ENCODE results near the gene ST3GAL2.
"Not testable (repeated sequence)": the region's sequence is repeated elsewhere in the genome, so short reads cannot be mapped to it uniquely, and the experiment has no call there.

Gene ST3GAL2

DNA sequence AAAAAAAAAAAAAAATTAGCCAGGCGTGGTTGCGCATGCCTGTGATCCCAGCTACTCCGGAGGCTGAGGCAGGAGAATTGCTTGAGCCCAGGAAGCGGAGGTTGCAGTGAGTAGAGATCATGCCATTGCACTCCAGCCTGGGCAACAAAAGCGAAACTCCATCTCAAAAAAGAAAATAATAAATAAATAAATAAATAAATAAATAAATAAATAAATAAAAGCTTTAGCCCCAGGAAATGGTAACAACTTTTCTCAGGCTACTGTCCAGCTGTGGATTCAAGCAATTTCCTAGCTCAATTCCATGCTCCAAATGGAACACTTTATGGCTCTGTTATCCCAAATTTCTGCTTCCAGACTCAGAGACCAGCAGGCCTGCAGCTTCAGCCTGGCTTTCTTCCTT, 25.3 kb downstream of the ST3GAL2 start:
- not testable (repeated sequence) for DNase-seq

DNA sequence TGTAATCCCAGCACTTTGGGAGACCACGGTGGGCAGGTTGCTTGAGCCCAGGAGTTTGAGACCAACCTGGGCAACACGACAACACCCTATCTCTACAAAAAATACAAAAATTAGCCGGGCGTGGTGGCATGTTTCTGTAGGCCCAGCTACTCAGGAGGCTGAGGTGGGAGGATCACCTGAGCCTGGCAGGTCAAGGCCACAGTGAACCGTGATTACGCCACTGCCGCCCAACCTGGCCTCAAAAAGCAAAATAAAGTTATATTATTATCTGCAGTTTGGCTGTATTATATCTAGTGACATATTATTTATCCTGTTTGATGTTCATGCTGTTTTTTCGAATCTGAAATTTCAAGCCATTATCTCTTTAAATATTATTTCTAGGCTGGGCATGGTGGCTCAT, 26.5 kb downstream of the ST3GAL2 start:
- DNase-seq, result no peak

GRCh38 chr16:70410734-70411133, 28.2 kb downstream of the ST3GAL2 start:
- no peak for DNase-seq

DNA sequence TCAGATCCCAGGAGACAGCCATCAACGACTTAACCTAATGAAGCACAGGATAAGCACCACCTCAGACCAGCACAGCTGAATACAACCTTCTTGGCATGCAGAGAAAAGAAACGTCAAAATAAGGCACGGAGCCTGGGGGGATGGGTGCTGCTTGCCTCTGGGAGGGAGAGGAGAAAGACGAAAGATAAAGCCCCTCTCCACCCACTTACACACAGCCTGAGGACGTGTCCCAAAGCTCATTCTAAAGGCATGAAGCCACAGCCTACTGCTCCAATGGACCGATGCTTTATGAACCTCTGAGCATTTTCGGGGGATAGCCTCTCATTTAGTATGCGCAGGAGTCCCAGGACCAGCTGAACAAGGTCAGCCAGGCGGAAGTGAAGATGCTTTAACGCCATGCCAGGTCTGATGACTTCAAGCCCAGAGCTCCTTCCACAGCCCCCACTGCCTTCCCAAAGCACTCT, 31.1 kb downstream of the ST3GAL2 start:
- no peak for DNase-seq

- DNase-seq, result not testable (repeated sequence)
Measured at GRCh38 chr16:70406104-70406503, 32.8 kb downstream of the ST3GAL2 start.

DNA sequence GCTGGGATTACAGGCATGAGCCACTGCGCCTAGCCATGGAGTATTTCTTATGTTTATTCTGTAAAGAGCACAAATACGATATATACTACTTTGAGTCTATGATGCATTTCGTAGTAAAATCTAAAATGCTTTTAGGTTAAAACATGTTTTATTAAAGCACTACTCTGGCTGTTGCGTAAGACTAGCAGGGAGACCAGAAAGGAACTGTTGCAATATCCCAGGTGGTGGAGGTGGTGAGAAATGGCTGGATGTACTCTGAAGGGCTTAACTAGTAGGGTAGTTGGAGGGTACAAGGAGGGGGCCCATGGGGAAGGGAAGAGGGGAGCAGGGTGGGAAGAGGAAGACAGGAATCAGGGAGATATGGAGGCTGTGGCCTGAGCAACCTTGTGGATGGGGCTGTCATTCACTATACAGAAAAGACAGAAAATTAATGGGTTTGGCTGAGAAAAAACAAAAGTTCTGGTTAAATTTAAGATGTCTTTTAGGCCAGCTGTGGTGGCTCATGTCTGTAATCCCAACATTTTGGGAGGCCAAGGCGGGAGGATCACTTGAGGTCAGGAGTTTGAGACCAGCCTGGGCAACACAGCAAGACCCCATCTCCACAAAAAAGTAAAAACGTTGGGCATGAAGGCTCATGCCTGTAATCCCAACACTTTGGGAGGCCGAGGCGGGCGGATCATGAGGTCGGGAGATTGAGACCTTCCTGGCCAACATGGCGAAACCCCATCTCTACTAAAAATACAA, 35.8 kb downstream of the ST3GAL2 start:
- peak; percentile 35 for DNase-seq

DNA sequence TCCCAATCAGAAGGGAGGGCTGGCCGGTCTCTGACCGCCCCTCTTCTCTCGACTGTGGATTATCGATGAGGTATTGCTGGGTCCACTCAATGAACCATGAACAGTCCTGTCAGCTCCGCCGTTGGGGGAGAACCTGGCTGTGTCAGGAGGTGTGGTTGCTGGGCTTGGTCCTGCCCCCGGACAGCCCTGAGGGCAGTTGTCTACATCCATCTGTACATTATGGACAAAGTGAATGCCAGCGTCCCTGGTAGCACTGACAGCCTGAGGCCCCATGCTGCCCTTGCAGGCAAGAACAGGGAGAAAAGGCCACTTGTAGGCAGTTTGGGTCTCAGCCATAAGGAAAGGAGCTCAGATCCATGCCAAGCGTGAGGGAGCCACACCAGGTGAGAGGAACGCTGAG, 38.9 kb downstream of the ST3GAL2 start:
- no peak for DNase-seq

DNA sequence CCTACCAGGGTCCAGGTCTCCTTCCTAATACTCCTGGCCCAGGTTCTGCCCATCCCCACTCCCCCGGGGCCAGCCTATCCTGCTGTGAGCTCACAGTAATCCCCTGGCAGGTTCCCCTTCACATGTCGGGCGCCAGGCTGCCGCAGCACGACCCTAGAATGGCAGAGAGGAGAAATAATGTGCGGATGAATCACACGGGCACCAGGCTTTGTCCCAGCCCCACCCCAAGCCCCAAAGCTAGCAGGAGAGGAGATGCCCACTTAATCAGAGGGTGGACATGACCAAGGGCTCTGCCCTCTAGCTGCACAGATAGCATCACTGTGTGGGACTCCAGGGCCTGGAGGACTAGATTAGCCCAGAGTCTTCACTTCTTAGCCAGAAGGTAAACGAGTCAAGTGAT, 39.5 kb downstream of the ST3GAL2 start:
- DNase-seq, result no peak

DNA sequence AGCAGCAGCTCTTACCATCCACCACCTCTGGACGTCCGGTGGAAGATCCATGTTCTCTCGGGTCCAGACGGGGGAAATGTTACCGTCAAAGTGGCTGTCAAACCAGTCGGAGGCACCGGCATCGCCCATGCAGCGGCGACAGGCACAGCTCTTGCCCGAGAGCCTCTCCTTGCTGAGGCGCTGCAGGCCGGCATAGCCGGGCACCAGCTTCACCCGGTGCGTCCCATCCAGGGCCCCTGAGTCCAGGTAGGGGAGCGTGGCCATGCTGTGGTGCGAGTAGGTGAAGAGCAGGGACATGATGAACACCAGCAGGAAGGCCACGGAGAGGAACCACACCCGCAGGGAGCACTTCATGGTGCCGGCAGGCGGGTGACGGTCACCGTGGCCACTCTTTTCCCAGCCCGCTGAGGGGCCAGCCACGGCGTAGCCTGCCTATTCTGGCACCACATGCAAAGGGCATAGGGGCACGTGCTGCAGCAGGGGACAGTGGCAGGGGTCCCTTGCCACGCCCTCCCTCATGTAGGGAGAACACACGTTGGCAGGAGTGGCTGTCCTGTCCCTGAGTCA, 40.6 kb downstream of the ST3GAL2 start:
- DNase-seq, result no peak

DNA sequence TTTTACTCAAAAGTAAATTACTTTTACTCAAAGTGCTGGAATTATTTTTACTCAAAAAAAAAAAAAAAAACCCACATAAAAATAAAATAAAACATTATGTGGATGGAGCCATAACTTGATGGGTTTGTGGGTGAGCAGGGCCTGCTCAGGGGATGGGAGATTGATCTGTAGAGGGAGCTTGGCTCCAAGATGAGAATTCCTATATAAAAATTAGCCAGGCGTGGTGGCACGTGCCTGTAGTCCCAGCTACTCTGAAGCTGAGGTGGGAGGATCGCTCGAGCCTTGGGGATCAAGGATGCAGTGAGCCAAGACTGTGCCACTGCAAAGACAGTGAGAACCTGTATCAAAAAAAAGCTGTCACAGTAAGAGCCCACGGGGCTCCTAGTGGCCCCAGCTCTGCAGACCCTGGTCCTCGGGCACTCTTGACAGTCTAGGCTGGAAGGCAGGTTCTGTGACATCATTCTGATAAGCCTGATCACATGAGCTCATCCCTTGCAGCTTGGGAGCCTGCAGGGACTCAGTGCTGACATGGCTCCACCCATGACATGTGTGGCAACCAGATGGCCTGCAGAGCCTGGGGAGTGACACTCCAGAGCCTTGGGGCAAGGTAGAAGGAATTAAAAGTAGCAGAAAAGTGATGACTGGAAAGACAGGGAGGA, 42.5 kb downstream of the ST3GAL2 start:
- DNase-seq, result no peak

- DNase-seq, result no peak
Measured at GRCh38 chr16:70395345-70395901, 43.5 kb downstream of the ST3GAL2 start.

- no peak for DNase-seq
Measured at GRCh38 chr16:70394853-70395252, 44.0 kb downstream of the ST3GAL2 start.

GRCh38 chr16:70393662-70394061, 45.2 kb downstream of the ST3GAL2 start:
- no peak for DNase-seq

- DNase-seq, result no peak
Measured at GRCh38 chr16:70392606-70393005, 46.3 kb downstream of the ST3GAL2 start.

- no peak for DNase-seq
Measured at GRCh38 chr16:70391881-70392481, 46.9 kb downstream of the ST3GAL2 start.

GRCh38 chr16:70391446-70391845, 47.5 kb downstream of the ST3GAL2 start:
- no peak for DNase-seq

DNA sequence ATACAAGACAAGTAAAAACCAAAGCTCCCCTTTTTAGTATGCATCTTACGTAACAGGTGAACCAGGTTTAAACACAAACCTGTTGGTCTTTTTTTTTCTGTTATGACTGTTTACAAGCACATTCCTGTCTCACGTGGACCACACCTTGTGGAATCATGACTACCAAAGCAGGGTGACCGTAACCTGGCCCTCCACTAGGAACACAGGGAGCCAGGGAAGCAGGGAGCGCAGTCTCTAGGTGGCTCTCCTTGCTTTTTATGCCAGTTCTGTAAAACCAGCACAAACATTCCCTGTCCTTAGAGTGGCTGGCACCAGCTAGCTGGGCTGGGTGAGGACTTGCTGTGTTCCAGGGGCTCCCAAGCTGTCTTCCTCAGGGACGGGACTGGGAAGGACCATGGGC, 48.1 kb downstream of the ST3GAL2 start:
- DNase-seq, result no peak

DNA sequence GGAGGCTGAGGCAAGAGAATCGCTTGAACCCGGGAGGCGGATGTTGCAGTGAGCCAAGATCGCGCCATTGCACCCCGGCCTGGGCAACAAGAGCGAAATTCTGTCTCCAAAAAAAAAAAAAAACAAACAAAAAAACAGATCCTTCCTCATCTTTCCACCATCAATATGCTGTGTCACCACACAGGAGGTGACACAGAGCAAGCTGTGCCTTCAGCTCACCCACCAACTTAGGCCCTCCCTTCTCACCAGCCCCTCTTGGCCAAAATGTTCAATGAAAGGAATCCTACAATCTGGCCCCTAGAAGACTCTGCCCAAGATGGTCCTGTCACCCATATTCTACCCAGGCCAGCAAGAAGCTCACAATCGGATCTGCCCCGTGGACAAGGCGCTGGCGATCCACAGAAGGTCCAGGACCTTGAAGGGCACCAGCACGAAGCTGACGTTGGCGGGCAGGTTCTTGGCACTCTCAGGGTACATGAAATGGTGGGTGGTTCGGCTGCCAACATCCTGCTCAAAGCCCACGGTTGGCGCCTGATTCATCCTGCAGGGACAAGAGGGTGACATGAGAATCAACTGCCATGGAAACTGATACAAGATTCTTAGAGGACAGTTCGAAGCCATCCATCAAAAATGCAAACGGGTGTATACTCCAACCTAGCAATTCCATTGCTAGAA, 50.8 kb downstream of the ST3GAL2 start:
- DNase-seq, result no peak

- DNase-seq, result not testable (repeated sequence)
Measured at GRCh38 chr16:70386289-70386986, 52.5 kb downstream of the ST3GAL2 start.

DNA sequence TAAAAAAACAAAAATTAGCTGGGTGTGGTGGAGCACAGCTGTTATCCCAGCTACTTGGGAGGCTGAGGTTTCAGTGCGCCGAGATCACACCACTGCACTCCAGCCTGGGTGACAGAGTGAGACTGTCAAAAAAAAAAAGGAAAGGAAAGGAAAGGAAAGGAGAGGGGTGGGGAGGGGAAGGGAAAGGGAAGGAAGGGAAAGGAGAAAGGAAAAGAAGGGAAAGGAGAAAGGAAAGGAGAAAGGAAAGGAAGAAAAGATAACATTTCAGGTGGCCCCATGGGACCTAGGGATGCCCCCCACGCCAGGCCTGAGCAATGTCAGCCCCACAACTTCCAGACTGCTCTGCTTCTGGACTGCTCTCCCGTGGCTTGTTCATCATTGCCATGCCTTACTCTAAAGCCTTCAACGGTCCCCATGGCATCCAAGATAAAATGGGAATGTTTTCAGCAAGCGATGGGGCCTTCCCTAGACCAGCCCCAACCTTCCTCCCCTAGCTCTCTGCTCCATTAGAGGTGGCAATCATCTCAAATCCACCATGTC, 55.4 kb downstream of the ST3GAL2 start:
- DNase-seq, result no peak

GRCh38 chr16:70381604-70382342, 57.1 kb downstream of the ST3GAL2 start:
- DNase-seq, result no peak

Measured in NCI-H226 (cell line).